GM21526 (cell line): Measurements from ENCODE around the gene LCLAT1.

Source experiments
- ATAC-seq: cut with Tn5 transposase; IDR thresholded peaks from one replicate; pipeline ENCODE4 v1.9.1; 2021; ENCODE audit warnings: moderate library complexity; ENCODE audit not compliant: unreplicated experiment, low FRiP score

Gene LCLAT1

GRCh38 chr2:30686000-30686399 is 239.0 kb downstream of the LCLAT1 start:
- ATAC-seq: no peak

GRCh38 chr2:30686669-30687068 is 239.6 kb downstream of the LCLAT1 start:
- no peak for ATAC-seq

- no peak for ATAC-seq
These were observed 241.9 kb downstream of the LCLAT1 start for GRCh38 chr2:30688956-30689401.

- ATAC-seq: no peak
These were observed 242.6 kb downstream of the LCLAT1 start for GRCh38 chr2:30689496-30690125.

- ATAC-seq: no peak
These were observed 243.1 kb downstream of the LCLAT1 start for GRCh38 chr2:30690126-30690561.

GRCh38 chr2:30691091-30691947 is 244.3 kb downstream of the LCLAT1 start:
- ATAC-seq: no peak

- ATAC-seq: no peak
These were observed 245.1 kb downstream of the LCLAT1 start for GRCh38 chr2:30691948-30692828.

- no peak for ATAC-seq
These were observed 245.8 kb downstream of the LCLAT1 start for GRCh38 chr2:30692829-30693275.
